CD4-positive, alpha-beta T cell treated with Interleukin-15 for 4 hours (primary cell): ENCODE results near the gene PRTN3.
"Not testable (repeated sequence)": the region's sequence is repeated elsewhere in the genome, so short reads cannot be mapped to it uniquely, and the experiment has no call there.

Source experiments
- DNase-seq: peaks from one replicate; pipeline ENCODE4 v3.0.0-alpha.2; 2020; ENCODE audit warnings: low spot score

PRTN3 gene

DNA sequence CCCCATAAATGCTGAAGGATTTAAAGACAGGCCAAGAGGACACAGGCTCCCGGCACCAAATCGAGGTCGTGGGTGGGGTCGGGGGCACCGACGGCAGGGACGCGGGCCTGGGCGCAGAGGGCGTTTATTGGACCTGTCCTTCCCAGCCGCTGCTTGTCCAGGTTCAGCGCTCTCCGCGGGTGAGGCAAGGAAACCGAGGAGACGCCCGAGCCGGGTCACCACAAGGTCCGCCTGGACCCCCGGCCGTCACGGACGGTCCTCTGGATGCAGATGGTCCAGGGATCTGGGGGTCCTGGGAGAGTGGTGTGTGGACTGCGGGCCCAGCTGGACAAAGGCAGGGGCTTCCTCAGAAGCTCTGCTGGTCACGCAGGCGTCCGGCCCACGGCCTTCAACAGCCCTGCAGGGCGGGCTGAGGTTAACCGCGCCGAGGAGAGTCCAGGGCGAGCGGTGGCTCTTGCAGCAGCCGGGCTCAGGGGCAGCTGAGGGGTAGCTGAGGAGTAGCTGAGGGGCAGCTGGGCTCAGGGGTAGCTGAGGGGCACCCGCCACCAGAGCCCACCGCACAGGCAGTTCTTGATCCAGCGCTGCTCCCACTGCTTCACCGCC lies 27.2 kb downstream of the PRTN3 start:
- no peak for DNase-seq

DNA sequence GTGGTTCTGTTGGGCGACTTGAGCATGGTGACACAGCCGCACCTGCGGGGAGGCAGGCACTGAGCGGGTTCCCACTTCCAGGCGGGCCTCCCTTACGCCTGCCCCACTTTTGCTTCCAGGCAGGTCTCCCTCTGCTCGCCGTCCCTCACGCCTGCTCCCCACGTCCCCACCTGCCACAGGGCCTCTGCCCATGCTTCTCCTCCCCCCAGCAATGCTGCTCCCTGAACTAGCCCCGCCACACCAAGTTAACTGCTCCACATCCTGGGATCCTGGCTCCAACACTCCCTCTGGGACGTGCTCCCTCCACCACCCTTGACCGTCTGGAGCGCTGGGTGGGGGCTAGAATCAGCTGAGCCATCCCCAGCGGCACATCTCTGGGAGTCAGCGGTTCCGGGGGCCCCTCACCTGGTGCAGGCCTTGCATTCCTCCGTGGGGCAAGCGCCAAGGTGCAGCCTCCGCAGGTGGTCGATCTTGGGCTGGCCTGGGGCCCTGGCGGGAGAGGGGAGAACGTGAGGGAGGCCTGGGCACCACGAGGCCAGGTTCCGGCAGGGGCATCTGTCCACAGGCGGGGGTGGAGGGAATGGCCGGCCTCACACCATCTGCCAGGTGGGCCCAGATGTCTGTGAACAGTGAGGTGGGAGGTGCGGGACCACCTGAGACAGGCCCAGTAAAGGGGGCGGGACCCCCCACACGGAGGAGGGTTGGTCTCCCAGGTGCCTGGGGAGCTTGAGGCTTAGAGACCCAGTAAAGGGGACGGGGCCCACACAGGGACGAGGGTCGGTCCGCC lies 27.9 kb downstream of the PRTN3 start:
- DNase-seq = no peak

DNA sequence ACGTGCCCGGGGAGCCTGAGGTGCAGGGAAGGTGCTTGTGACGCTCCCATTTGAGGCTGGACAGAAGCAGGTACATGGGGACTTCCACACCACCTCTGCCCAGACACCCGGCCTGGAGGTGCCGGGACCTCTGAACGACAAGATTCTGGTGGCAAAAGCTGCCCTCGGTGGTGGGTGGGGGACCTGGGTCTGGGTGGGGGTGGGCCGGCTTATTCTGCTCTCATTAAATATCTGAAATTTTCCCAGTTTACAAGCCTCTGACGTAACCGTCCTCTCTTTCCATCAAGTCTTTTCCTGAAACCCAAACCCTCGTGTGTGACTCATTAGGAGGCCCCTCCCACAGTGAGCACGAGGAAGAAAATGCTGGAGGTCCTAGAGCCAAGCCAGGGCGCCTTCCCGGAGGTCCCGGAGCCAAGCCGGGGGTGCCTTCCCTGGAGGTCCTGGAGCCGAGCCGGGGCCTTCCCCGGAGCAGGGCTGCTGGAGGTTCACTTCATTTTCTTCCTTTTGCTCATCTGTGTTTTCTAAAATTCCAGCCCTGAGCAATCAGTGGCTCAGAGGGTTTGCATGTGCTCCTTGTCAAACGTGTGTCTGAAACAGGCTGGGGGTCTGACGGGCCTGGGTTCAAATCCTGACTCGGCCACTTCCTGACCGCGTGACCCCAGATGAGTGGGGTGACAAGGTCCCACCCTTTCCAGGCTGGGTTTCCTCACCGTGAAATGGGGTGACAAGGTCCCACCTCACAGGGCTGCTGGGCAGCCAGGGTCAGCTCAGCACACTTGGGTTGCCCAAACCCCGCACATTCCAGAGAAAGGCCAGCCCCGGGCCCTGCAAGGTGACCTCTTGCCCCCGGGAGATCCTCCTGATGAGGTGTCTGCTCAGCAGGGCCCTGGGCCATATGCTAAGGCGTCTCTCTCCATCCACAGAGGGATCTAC lies 28.7 kb downstream of the PRTN3 start:
- DNase-seq = no peak

DNA sequence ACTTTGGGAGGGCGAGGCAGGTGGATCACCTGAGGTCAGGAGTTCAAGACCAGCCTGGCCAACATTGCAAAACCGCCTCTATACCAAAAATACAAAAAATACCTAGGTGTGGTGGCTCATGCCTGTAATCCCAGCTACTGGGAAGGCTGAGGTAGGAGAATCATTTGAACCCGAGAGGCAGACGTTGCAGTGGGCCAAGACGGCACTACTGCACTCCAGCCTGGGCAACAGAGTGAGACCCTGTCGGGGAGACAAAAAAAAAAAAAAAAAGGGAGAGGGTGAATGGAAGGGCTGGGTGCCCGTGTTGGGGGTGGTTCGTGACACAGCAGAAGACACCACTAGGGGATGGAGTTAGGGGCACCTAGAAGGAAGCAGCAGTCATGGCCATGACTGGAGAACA lies 29.5 kb downstream of the PRTN3 start:
- no peak for DNase-seq

DNA sequence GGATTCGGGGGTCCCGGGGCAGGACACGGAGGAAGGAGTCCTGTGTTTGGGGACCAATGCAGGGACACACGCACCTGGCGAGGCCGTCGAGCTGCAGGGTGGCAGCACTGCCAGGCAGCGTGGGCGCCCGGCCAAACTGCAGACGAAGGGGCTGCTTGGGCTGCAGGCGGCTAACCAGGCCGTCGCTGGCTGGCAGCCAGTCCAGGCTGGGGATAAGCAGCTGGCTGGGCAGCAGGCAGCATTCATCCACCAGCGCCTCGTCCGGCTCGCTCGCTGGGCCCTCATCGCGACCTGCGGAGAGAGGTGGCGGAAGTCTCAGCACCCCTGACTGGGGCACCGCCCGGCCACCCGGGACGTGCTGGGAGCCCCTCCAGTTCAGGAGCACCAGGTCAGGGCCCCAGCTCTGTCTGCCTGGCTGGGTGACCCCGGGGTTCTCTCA lies 30.2 kb downstream of the PRTN3 start:
- no peak for DNase-seq

DNA sequence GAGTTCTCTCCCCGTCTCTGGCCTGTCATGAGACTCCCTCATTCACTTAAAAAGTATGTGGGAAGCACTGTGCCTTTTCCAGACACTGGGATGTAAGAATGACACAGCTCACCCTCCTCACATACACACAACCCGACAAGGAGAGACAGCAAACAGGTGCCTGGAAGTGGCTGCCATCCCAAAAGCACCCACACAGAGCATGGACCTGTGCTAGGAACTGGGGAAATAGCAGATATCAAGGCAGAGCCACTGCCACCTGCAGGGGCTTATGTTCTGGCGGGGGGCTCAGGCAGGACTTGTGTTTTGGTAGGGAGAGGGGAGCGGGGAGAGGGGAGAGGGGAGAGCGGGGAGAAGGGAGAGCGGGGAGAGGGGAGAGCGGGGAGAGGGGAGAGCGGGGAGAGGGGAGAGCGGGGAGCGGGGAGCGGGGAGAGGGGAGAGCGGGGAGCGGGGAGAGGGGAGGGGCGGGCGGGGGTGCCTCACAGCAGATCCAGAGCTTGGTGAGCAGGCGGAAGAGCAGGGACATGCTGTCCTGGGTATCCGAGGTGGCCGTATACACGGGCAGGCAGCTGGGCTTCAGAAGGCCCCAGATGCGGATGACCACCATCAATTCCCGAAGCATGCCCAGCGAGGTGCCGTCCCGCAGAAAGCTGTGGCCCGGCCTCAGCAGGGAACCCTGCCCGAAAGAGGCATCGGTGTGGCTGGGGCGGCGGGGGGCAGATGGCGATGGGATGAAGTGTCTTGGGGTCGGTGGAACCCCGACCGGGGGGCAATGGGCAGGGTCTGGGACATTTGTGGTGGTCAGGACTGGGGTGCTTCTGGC lies 30.9 kb downstream of the PRTN3 start:
- no peak for DNase-seq

DNA sequence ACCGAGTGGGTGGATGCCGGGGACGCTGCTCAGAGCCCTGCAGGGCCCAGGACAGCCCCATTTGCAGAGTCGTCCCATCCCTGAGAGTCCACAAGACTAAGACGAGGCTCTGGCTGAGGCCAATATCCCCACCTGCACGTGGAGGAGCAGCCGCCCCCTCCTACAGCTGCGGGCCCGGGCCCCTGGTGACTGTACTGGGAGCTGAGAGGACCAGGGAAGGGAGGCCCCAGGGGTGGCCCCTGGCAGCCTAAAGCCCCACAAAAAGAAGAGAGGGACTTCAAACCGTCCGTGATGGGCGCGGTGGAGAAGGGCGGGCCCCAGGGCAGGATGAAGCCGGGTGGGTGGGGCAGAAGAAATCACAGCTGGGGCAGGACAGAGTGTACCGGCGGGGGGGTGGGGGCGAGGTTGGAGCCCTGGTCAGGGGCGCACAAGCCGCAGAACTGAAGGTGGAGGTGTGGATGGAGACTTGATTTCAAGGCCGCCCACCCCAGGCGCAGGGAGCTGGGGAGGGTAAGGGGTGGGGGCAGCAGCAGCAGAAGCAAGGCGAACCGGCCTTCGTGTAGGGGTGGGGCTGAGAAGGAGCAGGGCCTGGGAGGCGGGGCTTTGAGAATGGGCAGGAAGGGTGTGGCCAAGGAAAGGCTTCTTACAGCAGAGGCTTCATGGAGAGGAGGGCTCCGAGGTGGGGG lies 31.6 kb downstream of the PRTN3 start:
- peak; percentile 77 for DNase-seq

DNA sequence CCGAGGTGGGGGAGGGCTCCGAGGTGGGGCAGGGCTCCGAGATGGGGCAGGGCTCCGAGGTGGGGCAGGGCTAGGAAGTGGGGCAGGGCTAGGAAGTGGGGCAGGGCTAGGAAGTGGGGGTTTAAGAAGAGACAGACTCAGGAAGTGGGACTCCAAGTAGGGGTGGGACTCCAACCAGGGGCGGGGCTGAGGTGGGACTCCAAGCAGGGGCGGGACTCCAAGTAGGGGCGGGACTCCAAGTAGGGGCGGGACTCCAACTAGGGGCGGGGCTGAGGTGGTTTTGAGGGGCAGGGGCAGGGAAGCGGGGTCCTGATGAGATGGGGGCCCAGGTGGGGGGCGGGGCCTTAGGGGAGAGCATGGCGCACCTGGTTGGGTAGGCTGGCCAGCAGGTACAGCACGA lies 32.3 kb downstream of the PRTN3 start:
- peak; percentile 77 for DNase-seq

DNA sequence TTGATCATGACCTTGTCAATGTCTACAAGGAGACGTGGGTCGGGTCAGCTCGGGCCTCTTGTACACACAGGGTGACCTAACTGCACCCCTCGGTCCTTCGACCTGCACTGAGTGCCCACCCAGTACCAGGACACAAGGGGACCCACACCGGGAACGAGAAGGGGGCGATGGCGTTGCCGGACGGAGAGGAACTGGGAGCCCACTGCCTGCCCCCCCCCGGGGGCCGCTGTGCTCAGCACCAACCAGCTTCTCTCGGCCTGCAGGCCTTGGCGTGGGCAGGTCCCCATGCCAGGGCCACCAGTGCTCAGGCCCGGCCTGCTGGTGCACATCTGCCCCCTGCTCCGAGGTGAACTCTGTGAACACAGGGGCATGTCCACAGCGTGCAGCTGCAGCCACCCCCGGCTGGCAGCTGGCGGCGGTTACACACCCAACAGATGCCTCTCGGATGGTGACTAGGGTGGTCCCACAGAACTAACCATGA lies 32.8 kb downstream of the PRTN3 start:
- DNase-seq = no peak

DNA sequence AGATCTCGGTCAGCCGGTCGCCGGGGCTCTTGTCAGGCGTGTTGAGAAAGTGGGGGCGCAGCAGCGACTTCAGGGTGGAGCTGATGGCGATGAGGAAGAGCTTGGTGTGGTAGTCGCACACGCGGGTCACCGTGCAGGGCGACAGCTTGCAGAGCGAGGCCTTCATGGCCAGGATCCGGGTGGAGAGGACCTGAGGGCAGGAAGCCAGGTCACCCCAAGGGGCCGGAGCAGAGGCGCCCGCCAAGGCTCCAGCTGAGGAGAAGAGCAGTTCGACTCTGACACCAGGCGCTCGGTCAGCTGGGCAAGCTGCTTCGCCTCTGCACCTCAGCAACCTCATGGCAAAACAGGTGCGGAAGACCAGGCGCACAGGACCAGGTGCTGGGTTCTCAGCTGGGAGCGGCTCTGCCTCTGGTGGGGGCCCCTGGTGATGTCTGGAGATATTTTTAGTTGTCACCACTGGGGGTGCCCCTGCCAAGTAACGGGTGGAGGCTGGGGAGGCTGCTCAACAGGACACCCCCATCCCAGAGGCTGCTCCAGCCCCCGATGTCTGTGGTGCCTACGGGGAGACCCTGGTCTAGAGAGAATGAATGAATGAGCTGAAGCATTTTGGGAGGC lies 34.6 kb downstream of the PRTN3 start:
- DNase-seq = no peak

DNA sequence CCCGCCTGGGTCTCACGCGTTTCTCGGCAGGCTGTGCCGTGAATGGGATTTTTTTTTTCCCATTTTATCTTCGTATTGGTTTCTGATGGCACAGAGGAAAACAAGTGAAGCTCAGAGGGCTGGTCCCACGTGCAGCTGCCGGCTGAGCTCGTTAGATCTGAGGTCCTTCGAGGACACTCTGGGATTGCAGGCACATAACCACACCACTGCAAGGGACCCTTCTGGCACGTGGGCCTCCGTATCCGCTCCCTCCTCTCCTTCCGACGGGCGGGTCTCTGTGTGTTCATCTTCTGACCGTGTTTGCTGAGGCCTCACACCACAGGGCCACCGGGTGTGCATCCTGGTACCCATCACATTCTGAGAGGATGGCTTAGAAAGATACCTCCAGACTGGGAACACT lies 35.3 kb downstream of the PRTN3 start:
- no peak for DNase-seq

DNA sequence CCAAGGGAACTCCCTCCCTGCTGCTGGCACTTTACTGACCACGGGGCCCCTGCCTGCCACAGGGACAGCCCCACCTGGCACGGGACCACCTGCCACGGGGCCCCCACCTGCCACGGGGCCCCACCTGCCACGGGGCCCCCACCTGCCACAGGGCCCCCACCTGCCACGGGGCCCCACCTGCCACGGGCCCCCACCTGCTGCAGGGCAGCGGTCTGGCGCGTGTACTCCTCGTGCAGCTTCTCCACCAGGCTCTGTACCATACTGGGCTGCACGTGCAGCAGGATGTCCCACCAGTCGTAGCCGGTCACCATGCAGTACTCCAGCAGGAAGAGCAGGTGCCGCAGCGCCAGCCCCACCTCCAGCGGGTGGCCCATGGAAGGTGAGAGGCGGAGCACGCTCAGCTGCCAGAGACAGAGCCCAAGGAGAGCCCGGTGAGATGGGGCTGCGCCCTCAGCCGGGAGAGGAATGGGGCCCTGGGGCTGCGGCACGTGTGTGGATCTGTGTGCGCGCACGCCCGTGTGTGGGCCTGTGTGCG lies 36.0 kb downstream of the PRTN3 start:
- DNase-seq = no peak

DNA sequence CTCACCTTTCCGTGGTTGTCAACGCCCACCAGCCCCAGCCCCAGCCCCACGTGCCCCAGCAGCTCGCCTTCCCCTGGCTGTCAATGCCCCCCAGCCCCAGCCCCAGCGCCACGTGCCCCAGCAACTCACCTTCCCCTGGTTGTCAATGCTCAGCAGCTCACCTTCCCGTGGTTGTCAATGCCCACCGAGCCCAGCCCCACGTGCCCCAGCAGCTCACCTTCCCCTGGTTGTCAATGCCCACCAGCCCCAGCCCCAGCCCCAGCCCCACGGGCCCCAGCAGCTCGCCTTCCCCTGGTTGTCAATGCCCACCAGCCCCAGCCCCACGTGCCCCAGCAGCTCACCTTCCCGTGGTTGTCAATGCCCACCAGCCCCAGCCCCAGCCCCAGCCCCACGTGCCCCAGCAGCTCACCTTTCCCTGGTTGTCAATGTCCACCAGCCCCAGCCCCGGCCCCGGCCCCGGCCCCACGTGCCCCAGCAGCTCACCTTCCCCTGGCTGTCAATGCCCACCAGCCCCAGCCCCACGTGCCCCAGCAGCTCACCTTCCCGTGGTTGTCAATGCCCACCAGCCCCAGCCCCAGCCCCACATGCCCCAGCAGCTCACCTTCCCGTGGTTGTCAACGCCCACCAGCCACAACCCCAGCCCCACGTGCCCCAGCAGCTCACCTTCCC lies 37.3 kb downstream of the PRTN3 start:
- DNase-seq = not testable (repeated sequence)

DNA sequence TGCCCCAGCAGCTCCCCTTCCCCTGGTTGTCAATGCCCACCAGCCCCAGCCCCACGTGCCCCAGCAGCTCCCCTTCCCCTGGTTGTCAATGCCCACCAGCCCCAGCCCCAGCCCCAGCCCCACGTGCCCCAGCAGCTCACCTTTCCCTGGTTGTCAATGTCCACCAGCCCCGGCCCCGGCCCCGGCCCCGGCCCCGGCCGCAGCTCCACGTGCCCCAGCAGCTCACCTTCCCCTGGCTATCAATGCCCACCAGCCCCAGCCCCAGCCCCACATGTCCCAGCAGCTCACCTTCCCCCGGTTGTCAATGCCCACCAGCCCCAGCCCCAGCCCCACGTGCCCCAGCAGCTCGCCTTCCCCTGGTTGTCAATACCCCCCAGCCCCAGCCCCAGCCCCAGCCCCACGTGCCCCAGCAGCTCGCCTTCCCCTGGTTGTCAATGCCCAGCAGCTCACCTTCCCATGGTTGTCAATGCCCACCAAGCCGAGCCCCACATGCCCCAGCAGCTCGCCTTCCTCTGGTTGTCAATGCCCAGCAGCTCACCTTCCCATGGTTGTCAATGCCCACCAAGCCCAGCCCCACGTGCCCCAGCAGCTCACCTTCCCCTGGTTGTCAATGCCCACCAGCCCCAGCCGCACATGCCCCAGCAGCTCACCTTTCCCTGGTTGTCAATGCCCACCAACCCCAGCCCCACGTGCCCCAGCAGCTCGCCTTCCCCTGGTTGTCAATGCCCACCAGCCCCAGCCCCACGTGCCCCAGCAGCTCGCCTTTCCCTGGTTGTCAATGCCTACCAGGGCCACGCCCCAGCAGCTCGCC lies 38.2 kb downstream of the PRTN3 start:
- not testable (repeated sequence) for DNase-seq

DNA sequence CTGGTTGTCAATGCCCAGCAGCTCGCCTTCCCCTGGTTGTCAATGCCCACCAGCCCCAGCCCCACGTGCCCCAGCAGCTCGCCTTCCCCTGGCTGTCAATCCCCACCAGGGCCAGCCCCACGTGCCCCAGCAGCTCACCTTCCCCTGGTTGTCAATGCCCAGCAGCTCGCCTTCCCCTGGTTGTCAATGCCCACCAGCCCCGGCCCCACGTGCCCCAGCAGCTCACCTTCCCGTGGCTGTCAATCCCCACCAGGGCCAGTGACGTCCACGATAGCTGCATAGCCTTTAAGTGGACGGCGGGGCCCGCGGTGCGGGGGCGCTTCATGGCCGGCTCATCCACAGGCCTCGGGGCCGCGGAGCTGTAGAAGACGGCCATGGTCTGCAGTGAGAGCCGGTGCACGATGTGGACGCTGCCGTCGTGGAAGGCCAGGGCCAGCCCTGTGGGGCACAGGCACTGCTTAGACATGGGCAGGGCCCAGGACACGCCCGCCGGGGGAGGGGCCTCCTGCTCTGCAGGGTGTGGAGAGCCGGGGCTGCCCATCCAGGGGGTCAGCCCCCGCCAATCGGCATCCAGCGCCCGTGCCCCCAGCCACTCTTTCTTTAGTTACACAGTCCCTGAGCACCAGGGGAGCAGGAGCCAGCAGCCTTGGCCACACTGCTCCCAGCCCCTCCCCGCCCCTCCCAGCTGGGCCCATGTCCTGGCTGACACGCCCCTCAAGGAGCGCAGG lies 39.1 kb downstream of the PRTN3 start:
- DNase-seq = no peak

DNA sequence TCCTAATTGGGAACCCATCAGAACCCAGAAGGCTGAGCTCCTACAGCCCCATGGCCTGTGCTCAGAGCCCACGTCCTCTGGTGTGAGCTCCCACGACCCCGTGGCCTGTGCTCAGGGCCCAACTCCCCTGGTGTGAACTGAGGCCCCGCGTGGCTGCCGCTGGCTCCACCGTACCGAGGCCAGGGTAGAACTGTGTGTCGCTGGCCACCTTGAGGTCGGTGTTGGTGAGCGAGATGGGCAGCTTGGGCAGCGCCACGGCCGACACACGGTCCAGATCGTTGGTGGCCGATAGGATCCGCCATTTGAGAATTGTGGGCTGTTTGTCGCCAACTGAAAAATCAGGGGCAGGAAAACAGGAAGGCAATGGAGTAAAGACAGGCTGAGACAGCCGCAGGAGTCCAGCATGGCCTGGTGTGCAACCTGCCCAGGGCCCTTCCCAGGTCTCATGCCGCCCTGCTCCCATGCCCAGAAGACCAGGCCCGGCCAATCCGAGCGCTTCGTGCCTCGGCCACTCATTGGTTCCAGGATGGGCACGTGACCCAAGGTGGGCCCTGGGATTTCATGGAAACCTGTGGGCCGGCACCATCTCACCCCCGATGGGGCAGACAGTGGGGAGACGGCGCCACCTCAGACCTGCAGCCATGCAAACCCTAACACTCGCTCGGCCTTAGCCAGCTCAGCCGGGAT lies 40.7 kb downstream of the PRTN3 start:
- DNase-seq = no peak

DNA sequence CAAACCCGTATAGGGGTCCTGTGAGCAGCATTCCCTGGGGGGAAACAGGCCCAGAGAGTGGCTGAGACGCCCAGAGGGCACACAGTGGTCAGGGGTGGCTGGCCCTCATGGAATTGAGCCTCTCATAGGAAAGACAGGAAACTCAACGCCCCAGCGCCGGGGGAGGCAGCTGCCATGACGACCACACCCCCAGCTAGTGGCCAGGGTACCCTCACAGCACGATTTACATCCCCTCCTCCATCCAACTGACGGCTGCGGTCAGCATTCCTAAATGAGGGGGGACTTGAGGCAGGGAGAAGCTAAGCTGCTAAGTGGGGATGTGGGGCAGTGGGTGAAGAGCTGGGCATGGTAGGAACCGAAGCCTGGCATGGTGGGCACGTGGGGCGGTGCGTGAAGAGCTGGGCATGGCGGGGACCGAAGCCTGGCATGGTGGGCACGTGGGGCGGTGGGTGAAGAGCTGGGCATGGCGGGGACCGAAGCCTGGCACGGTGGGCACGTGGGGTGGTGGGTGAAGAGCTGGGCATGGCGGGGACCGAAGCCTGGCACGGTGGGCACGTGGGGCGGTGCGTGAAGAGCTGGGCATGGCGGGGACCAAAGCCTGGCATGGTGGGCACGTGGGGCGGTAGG lies 42.2 kb downstream of the PRTN3 start:
- no peak for DNase-seq
